MM.1S (cell line): Measurements from ENCODE around the gene GRAMD1B.

Source experiments
- EZH2 ChIP-seq: fragments of 300-600 bp; sonication (generic); optimal IDR thresholded peaks from 2 replicates; pipeline ENCODE3; 2017; ENCODE audit warnings: low read depth, mild to moderate bottlenecking, antibody characterized with exemption, low read length, mixed read lengths
- TF ChIP-seq, protein P1 (sequence below): fragments of 300-600 bp; sonication (generic); IDR thresholded peaks from 2 replicates; pipeline ENCODE4 v1.5.1; 2016; ENCODE audit warnings: antibody characterized with exemption, low read length, mixed read lengths

DNA sequence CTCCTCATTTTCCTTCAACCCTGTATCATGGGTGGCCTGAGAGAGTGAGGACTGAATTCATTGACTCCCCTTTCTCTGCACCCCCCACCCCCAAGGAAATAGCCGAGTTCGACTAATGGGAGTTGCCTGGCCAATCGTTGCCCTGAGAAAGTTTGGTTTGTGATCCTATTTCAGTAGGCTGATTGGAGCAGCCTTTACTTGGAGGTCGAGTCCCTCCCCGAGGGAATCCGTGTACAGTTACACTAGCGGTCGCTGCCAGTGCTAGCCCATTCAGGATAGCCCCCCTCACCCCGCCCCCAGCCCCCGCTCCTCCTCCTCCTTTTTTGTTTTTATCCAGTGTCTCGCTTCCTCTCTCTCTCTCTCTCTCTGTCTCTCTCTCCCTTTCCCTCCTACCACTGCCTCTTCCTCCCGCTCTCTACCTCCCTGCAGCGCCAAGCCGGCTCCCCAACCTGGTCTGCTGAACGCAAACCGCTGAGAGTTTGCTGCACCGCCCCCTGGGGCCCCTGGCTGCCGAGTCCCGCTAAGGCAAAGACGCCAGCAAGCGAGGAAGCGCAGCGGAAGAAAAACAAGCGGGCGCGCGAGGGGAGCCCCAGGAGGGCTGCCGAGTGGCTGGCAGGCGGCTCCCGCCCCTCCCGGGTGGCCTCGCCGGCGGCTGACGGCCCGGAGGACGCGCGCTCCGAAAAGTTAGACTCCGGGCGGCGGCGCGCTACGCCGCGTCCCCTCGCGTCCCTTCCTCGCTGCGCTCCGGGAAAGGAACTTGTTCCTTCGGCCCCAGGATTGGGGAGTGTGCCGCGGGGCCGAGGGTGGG is at the start of gene GRAMD1B:
- TF ChIP-seq, protein P1, sequence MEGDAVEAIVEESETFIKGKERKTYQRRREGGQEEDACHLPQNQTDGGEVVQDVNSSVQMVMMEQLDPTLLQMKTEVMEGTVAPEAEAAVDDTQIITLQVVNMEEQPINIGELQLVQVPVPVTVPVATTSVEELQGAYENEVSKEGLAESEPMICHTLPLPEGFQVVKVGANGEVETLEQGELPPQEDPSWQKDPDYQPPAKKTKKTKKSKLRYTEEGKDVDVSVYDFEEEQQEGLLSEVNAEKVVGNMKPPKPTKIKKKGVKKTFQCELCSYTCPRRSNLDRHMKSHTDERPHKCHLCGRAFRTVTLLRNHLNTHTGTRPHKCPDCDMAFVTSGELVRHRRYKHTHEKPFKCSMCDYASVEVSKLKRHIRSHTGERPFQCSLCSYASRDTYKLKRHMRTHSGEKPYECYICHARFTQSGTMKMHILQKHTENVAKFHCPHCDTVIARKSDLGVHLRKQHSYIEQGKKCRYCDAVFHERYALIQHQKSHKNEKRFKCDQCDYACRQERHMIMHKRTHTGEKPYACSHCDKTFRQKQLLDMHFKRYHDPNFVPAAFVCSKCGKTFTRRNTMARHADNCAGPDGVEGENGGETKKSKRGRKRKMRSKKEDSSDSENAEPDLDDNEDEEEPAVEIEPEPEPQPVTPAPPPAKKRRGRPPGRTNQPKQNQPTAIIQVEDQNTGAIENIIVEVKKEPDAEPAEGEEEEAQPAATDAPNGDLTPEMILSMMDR, result no peak
- no peak for TF ChIP-seq EZH2
